Mesenchymal stem cell (in vitro differentiated cells and primary cell): Measurements from ENCODE around the gene TCAP.

Source experiments
- DNase-seq: peaks from one replicate; pipeline ENCODE4 v3.0.0-alpha.2; 2013
- H2AFZ ChIP-seq: one replicate; pipeline ENCODE4 v1.6.1; 2013; ENCODE audit warnings: low read depth, mild to moderate bottlenecking, control low read depth, inconsistent platforms, low read length, moderate library complexity
- H2AK5ac ChIP-seq: 2 replicates; pipeline ENCODE4 v1.6.1; 2013; ENCODE audit warnings: low read length, moderate library complexity, mild to moderate bottlenecking, inconsistent platforms; ENCODE audit not compliant: severe bottlenecking
- H2BK120ac ChIP-seq: one replicate; pipeline ENCODE4 v1.6.1; 2013; ENCODE audit warnings: low read depth, mild to moderate bottlenecking, inconsistent platforms, low read length, moderate library complexity
- H2BK12ac ChIP-seq, 2 experiments: one replicate each; pipeline ENCODE4 v1.6.1; 2013; ENCODE audit warnings: inconsistent platforms in 2 of 2, low read length in 2 of 2, mild to moderate bottlenecking in 2 of 2, moderate library complexity in 2 of 2, control low read depth in 1 of 2
- H2BK15ac ChIP-seq: one replicate; pipeline ENCODE4 v1.6.1; 2013; ENCODE audit warnings: mild to moderate bottlenecking, low read depth, inconsistent platforms; ENCODE audit not compliant: poor library complexity, severe bottlenecking
- H2BK5ac ChIP-seq: 2 replicates; pipeline ENCODE4 v1.6.1; 2013; ENCODE audit warnings: low read depth, mild to moderate bottlenecking, low read length, control low read depth, inconsistent platforms; ENCODE audit not compliant: poor library complexity, severe bottlenecking
- H3K14ac ChIP-seq, 2 experiments: one replicate each; pipeline ENCODE4 v1.6.1; 2013; ENCODE audit warnings: inconsistent platforms in 2 of 2, low read length in 2 of 2, control low read depth in 1 of 2, mild to moderate bottlenecking in 1 of 2, moderate library complexity in 1 of 2
- H3K18ac ChIP-seq, 2 experiments: one replicate each; pipeline ENCODE4 v1.6.1; 2013; ENCODE audit warnings: inconsistent platforms in 2 of 2, low read length in 2 of 2, control low read depth in 1 of 2, low read depth in 1 of 2, mild to moderate bottlenecking in 1 of 2
- H3K23ac ChIP-seq, 2 experiments: one replicate each; pipeline ENCODE4 v1.6.1; 2013; ENCODE audit warnings: inconsistent platforms in 2 of 2, low read length in 2 of 2, mild to moderate bottlenecking in 2 of 2, moderate library complexity in 2 of 2, control low read depth in 1 of 2
- H3K27ac ChIP-seq: 2 replicates; pipeline ENCODE4 v1.5.1; 2013; ENCODE audit warnings: mild to moderate bottlenecking, moderate library complexity, low read length, control low read depth, inconsistent platforms; ENCODE audit not compliant: poor library complexity, severe bottlenecking
- H3K27me3 ChIP-seq, 2 experiments: 2 replicates each; pipeline versions ENCODE4 v1.6.1 to v1.7.0; 2013; ENCODE audit warnings: low read length in 2 of 2, mild to moderate bottlenecking in 2 of 2, moderate library complexity in 2 of 2, control low read depth in 1 of 2, inconsistent platforms in 1 of 2; ENCODE audit not compliant: control insufficient read depth in 1 of 2, insufficient read depth in 1 of 2
- H3K36me3 ChIP-seq, 2 experiments: 2 replicates each; pipeline versions ENCODE4 v1.6.1 to v1.7.0; 2013; ENCODE audit warnings: low read length in 2 of 2, control low read depth in 1 of 2, inconsistent platforms in 1 of 2, low read depth in 1 of 2, mild to moderate bottlenecking in 1 of 2; ENCODE audit not compliant: insufficient read depth in 2 of 2, control insufficient read depth in 1 of 2
- H3K4ac ChIP-seq, 2 experiments: one replicate each; pipeline ENCODE4 v1.6.1; 2013; ENCODE audit warnings: inconsistent platforms in 2 of 2, low read length in 2 of 2, mild to moderate bottlenecking in 2 of 2, moderate library complexity in 2 of 2, control low read depth in 1 of 2, low read depth in 1 of 2
- H3K4me1 ChIP-seq: 2 replicates; pipeline ENCODE4 v1.6.1; 2013; ENCODE audit warnings: low read depth, low read length, control low read depth; ENCODE audit not compliant: control insufficient read depth, insufficient read depth
- H3K4me2 ChIP-seq: 2 replicates; pipeline ENCODE4 v1.6.1; 2013; ENCODE audit warnings: low read length, mild to moderate bottlenecking, inconsistent platforms; ENCODE audit not compliant: poor library complexity, severe bottlenecking
- H3K4me3 ChIP-seq, 2 experiments: 2 replicates each; pipeline versions ENCODE4 v1.5.1 to v1.7.0; 2013; ENCODE audit warnings: low read length in 2 of 2, mild to moderate bottlenecking in 2 of 2, control low read depth in 1 of 2, low read depth in 1 of 2; ENCODE audit not compliant: insufficient read depth in 1 of 2
- H3K79me1 ChIP-seq: replicated peaks from 2 replicates; pipeline ENCODE4 v1.6.1; 2013; ENCODE audit warnings: mild to moderate bottlenecking, control low read depth, low read length, inconsistent platforms; ENCODE audit not compliant: poor library complexity, severe bottlenecking
- H3K9ac ChIP-seq: 2 replicates; pipeline ENCODE4 v1.7.0; 2013; ENCODE audit warnings: mild to moderate bottlenecking, low read length, moderate library complexity
- H3K9me3 ChIP-seq: 2 replicates; pipeline ENCODE4 v1.7.0; 2013; ENCODE audit warnings: mild to moderate bottlenecking, low read length; ENCODE audit not compliant: control insufficient read depth
- H4K8ac ChIP-seq: one replicate; pipeline ENCODE4 v1.6.1; 2013; ENCODE audit warnings: inconsistent platforms, mild to moderate bottlenecking, low read length, moderate library complexity
- H4K91ac ChIP-seq: one replicate; pipeline ENCODE4 v1.6.1; 2013; ENCODE audit warnings: mild to moderate bottlenecking, low read length, inconsistent platforms
- WGBS: methylation state at CpG from one replicate; pipeline ENCODE4 v1.1.7; 2013; ENCODE audit warnings: mixed read lengths; 5-methylcytosine and 5-hydroxymethylcytosine counted together

Gene TCAP

DNA sequence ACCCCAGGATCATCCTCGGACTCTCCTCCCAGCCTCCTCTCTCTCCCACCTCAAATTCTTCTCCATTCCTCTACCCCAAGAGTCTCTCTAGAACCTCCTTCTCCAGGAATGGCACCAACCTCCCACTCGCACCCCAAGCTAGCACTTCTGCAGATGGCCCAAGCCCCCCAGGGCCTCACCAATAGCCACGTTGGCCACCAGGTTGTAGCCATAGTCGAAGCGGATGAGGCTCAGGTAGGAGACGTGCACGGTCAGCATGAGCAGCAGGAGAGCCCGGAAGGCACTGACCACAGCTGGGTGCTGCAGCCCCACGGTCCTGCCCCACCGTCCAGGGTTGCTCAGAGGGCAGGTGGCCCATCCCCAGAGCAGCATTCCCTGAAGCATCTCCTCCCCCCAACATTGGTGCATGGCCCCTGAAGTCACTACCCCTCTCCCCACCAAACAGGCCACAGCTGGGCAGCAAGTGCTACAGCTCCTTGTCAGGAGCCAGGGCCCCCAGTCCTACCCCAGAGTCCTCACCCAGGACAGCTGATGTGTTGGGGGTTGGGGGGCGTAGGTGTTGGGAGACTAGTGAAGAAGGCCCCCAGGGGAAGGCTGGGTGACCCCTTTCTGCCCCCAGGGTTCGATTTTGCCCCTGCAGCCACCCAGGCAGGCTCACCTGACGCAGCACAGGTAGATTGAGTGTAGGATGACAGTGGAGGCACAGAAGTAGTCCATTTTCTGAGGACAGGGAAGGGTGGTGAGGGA lies 8.4 kb downstream of the TCAP start:
- Histone ChIP-seq H3K27ac (no peak overlapping the region), H3K9me3 (no peaks in the 10 kb centered on the region), H2BK5ac (no peak overlapping the region), H3K36me3 (peaks cover 7 to 14% of the 10 kb centered on the region in 2 experiments), H3K4me2 (no peak overlapping the region), H2AK5ac (no peak overlapping the region), H3K79me1 (no peaks in the 10 kb centered on the region), H2BK15ac (no peak overlapping the region), H4K8ac (no peak overlapping the region), H3K27me3 (peaks cover 13 to 50% of the 10 kb centered on the region in 2 experiments), H3K4me1 (peaks cover 50% of the 10 kb centered on the region), H4K91ac (no peak overlapping the region), H3K18ac (no peak overlapping the region), H3K14ac (no peak overlapping the region), H2BK12ac (no peak overlapping the region), H3K9ac (no peak overlapping the region), H2AFZ (no peak overlapping the region), H3K23ac (no peak overlapping the region), H3K4ac (no peak overlapping the region), H2BK120ac (no peak overlapping the region), H3K4me3 (no peak overlapping the region)
- no peak for DNase-seq
- WGBS = 74% methylated on average over 13 of the region's 13 CpGs

DNA sequence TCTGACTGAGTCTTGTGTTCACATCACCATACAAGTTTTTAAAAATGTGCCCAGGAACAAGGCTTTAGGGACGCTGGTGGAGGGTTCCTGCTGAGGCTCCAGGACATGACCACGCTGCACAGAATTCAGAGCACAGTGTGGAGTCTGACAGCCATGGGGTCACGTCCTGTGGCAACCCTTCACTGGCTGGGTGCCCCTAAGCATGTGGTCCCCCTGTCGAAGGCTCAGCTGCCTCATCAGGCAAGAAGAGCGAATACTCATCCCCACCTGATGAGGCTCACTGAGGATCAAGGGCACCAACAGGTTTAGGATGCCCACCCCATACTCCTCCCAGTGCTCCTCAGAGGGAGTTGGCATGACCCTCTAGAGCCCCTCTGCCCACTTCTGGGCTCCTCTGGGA lies 9.0 kb downstream of the TCAP start:
- peaks cover 47% of the 10 kb centered on the region for H3K4me1 ChIP-seq
- H3K4me2 ChIP-seq = no peak overlapping the region
- H3K27me3 ChIP-seq = peaks cover 13 to 44% of the 10 kb centered on the region in 2 experiments
- WGBS = 82% methylated on average over 5 of the region's 5 CpGs
- H2BK5ac ChIP-seq = no peak overlapping the region
- no peak overlapping the region for H2BK12ac ChIP-seq
- no peaks in the 10 kb centered on the region for H3K79me1 ChIP-seq
- no peak overlapping the region for H2BK15ac ChIP-seq
- H3K9ac ChIP-seq = no peak overlapping the region
- H4K8ac ChIP-seq = no peak overlapping the region
- no peak overlapping the region for H3K14ac ChIP-seq
- no peak overlapping the region for H2AK5ac ChIP-seq
- no peak overlapping the region for H3K18ac ChIP-seq
- H3K36me3 ChIP-seq = peaks cover 7 to 15% of the 10 kb centered on the region in 2 experiments
- H3K9me3 ChIP-seq = no peaks in the 10 kb centered on the region
- H2BK120ac ChIP-seq = no peak overlapping the region
- no peak overlapping the region for H3K4me3 ChIP-seq
- no peak overlapping the region for H3K4ac ChIP-seq
- no peak overlapping the region for H3K23ac ChIP-seq
- no peak overlapping the region for H2AFZ ChIP-seq
- H3K27ac ChIP-seq = no peak overlapping the region
- DNase-seq = no peak
- H4K91ac ChIP-seq = no peak overlapping the region

DNA sequence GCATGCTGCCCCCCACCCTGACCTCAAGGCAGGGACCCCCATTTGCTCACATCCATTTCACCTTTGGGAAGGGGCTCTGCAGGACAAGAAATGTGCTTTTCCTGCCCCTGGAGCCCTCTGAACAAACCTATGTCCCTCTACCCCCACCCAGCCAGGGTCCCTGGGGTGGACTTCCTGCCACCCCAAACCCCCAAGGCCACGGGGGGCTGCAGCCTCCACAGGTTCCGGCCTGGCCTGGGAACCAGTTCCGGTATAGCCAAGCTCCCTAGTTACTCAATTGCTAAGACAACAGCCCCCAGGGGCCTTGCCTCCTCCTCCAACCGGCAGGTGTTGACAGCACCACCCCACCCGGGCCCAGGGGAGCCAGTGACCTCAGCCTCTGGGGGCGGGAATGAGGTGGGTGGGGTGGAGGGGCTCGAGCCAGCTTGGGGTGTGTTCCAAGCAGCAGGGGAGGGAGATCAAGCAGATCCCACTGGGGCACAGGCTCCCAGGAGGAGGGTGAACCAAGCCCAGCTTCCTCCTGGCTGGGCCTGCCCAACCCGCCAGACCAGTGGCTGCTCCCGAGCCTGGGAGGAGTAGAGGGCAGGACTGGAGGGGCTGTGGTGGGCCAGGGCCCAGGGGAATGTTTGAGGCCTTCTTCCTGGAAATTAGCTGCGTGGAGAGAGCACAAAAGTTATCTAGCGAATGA lies 9.7 kb downstream of the TCAP start:
- no peak overlapping the region for H3K4ac ChIP-seq
- peak overlapping the region; percentile 36 for H2BK15ac ChIP-seq
- H2BK12ac ChIP-seq = no peak overlapping the region
- no peak overlapping the region for H4K91ac ChIP-seq
- H3K4me3 ChIP-seq = no peak overlapping the region
- H2BK120ac ChIP-seq = no peak overlapping the region
- no peak overlapping the region for H2BK5ac ChIP-seq
- peak overlapping the region; percentile 16 for H2AK5ac ChIP-seq
- H2AFZ ChIP-seq = no peak overlapping the region
- peaks cover 8 to 38% of the 10 kb centered on the region in 2 experiments for H3K27me3 ChIP-seq
- H4K8ac ChIP-seq = no peak overlapping the region
- no peak for DNase-seq
- no peak overlapping the region for H3K23ac ChIP-seq
- peak overlapping the region; percentile 2 for H3K27ac ChIP-seq
- no peaks in the 10 kb centered on the region for H3K79me1 ChIP-seq
- H3K9me3 ChIP-seq = no peaks in the 10 kb centered on the region
- H3K14ac ChIP-seq = no peak overlapping the region
- 48% methylated on average over 10 of the region's 11 CpGs for WGBS
- H3K4me1 ChIP-seq = peaks cover 46% of the 10 kb centered on the region
- H3K4me2 ChIP-seq = no peak overlapping the region
- H3K36me3 ChIP-seq = peaks cover 7 to 22% of the 10 kb centered on the region in 2 experiments
- no peak overlapping the region for H3K18ac ChIP-seq
- no peak overlapping the region for H3K9ac ChIP-seq

DNA sequence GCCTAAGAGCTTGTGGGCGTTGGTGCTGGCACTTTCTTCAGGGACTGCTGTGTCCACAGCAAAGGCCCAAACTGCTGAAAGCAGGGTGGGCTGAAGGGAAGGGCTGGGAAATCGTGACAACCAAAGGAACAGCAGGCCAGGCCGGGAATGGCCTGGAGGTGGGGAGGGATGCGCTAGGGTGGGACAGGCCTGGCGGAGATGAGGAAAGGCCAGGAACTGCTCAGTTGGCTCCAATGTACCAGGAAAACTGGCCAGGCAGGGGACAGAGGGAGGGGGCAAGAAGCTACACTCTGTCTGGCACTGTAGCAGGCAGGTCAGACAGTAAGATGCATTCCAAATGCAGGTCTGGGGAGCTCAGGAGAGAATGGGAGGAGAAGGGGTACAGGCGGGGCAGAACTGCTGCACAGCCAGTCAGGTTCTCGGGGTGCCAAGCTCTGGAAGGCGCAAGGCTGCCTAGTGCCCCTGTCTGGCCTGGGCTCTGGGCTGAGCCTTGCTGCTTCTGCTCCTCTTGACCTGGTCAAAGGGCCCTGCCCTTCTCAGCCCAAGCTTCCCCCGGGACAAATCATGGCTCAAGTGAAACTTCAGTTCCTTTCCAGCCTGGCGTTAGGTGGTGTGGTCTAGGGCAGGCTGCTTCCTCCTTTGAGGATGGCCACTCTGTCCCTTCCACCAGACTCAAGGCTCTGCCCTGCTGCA lies 10.4 kb downstream of the TCAP start:
- 86% methylated on average over 10 of the region's 10 CpGs for WGBS
- no peak overlapping the region for H3K4ac ChIP-seq
- no peak overlapping the region for H2BK5ac ChIP-seq
- H3K79me1 ChIP-seq = no peaks in the 10 kb centered on the region
- no peak overlapping the region for H2BK12ac ChIP-seq
- H4K8ac ChIP-seq = no peak overlapping the region
- DNase-seq = no peak
- H3K9me3 ChIP-seq = no peaks in the 10 kb centered on the region
- H4K91ac ChIP-seq = no peak overlapping the region
- H3K4me3 ChIP-seq = no peak overlapping the region
- peaks cover 8 to 31% of the 10 kb centered on the region in 2 experiments for H3K27me3 ChIP-seq
- peak overlapping the region; percentile 2 for H3K27ac ChIP-seq
- H2AK5ac ChIP-seq = peak overlapping the region; percentile 55
- H3K4me1 ChIP-seq = peaks cover 46% of the 10 kb centered on the region
- H3K36me3 ChIP-seq = peaks cover 10 to 26% of the 10 kb centered on the region in 2 experiments
- H3K9ac ChIP-seq = no peak overlapping the region
- H2AFZ ChIP-seq = no peak overlapping the region
- no peak overlapping the region for H3K4me2 ChIP-seq
- H2BK15ac ChIP-seq = no peak overlapping the region
- no peak overlapping the region for H3K14ac ChIP-seq
- no peak overlapping the region for H3K23ac ChIP-seq
- H2BK120ac ChIP-seq = no peak overlapping the region
- H3K18ac ChIP-seq = no peak overlapping the region
